Endodermal cell (in vitro differentiated cells): ENCODE data around the gene CHIT1. TPM values are rescaled to one million over a fixed set of nuclear protein-coding genes. Genes with fewer than 3 reads are reported as not detected.

Experiments
- DNase-seq: peaks from one replicate; pipeline ENCODE4 v3.0.0-alpha.2; 2017
- H3K27ac ChIP-seq: 2 replicates; pipeline ENCODE4 v1.5.1; 2013; ENCODE audit warnings: mild to moderate bottlenecking, low read depth, low read length, moderate library complexity
- H3K27me3 ChIP-seq: 2 replicates; pipeline ENCODE4 v1.6.1; 2013; ENCODE audit warnings: mild to moderate bottlenecking, low read length, moderate library complexity; ENCODE audit not compliant: insufficient read depth, control insufficient read depth, poor library complexity, severe bottlenecking
- H3K36me3 ChIP-seq: 2 replicates; pipeline ENCODE4 v1.7.0; 2013; ENCODE audit warnings: mild to moderate bottlenecking, low read length, moderate library complexity; ENCODE audit not compliant: control insufficient read depth, insufficient read depth
- H3K4me1 ChIP-seq: one replicate; pipeline ENCODE4 v1.7.0; 2013; ENCODE audit warnings: low read length; ENCODE audit not compliant: control insufficient read depth, insufficient read depth
- H3K4me3 ChIP-seq: 2 replicates; pipeline ENCODE4 v1.5.1; 2013; ENCODE audit warnings: mild to moderate bottlenecking, low read length, moderate library complexity
- H3K9ac ChIP-seq: 2 replicates; pipeline ENCODE4 v1.6.1; 2013; ENCODE audit warnings: mild to moderate bottlenecking, low read length, moderate library complexity; ENCODE audit not compliant: poor library complexity, severe bottlenecking; ENCODE audit errors: extremely low read depth
- H3K9me3 ChIP-seq: 2 replicates; pipeline ENCODE4 v1.6.1; 2013; ENCODE audit warnings: mild to moderate bottlenecking, low read length, moderate library complexity; ENCODE audit not compliant: control insufficient read depth
- H3K27ac Mint-ChIP-seq: 2 replicates; pipeline ENCODE4 v1.8.0; 2020; ENCODE audit warnings: mixed read lengths
- H3K27me3 Mint-ChIP-seq: 2 replicates; pipeline ENCODE4 v1.8.0; 2021; ENCODE audit warnings: mild to moderate bottlenecking, mixed read lengths; ENCODE audit not compliant: insufficient read depth
- H3K36me3 Mint-ChIP-seq: 2 replicates; pipeline ENCODE4 v1.8.0; 2020; ENCODE audit warnings: low read depth, mixed read lengths
- H3K4me1 Mint-ChIP-seq: 2 replicates; pipeline ENCODE4 v1.8.0; 2020; ENCODE audit warnings: mixed read lengths
- H3K4me3 Mint-ChIP-seq: 2 replicates; pipeline ENCODE4 v1.8.0; 2020; ENCODE audit warnings: mild to moderate bottlenecking, moderate library complexity, mixed read lengths
- H3K9me3 Mint-ChIP-seq: 2 replicates; pipeline ENCODE4 v1.8.0; 2020; ENCODE audit warnings: mild to moderate bottlenecking, mixed read lengths
- WGBS, 2 experiments: methylation state at CpG; one replicate each; pipeline versions ENCODE4 v1.1.5 to v1.1.7; 2013; ENCODE audit warnings: missing lambda C conversion rate in 2 of 2, mixed read lengths in 1 of 2; ENCODE audit not compliant: insufficient coverage in 1 of 2, insufficient read length in 1 of 2; 5-methylcytosine and 5-hydroxymethylcytosine counted together
- total RNA-seq, 2 donors: library from RNA; stranded (reverse); fragmentation: NEBNext Ultra II Directional in 1 of 2; extraction: Animal tissue kit (Norgen Biotek cat#: 25700) in 1 of 2; gene quantifications; 2 replicates in 1 of 2; 3 replicates in 1 of 2; pipeline ENCODE4 v1.2.1, GENCODE V29; 2021
- TF ChIP-seq, protein P1 (sequence below): fragments of 200-600 bp; sonication (generic); conservative IDR thresholded peaks from 2 replicates; pipeline ENCODE4 v1.5.0; 2021; ENCODE audit warnings: antibody characterized with exemption, mild to moderate bottlenecking

The CHIT1 gene
- total RNA-seq, 2 donors from 2014 or later = 0.07 TPM; not detected in 1

DNA sequence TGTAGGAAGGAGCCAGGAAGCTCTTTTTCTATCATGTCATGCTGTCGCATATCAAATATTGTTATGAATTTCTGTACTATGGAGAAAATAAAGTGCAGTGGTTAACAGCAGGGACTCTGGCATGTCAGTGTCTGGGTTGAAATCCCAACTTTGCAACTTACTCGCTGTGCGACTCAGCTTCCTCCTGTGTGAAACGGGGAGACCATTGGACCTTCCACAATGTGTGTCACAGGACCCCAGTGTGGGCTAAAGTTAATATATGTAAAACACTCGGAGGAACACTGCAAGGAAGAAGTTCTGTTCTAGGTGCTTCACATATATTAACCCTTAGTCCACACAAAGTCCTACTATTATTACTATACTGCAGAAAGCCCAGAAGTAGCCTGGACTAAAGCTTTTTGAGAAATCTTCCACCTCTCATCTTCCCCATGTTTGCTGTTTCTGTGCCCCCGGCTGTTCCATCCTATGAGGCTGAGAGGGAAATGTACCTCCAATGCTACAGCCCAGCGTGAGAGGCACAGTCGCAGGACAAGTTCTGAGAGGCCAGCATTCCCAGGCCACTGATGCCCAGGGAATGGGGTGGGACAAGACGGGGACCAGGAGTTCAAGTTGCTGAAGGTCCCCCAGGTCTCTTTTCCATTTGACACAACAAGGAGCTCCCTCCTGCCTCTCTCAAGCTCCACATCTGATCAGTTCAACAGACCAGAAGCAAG, 1.9 kb downstream of the CHIT1 start:
- Mint-ChIP-seq H3K9me3 (peaks cover 2% of the 10 kb centered on the region), H3K4me3 (no peak overlapping the region), H3K4me1 (no peaks in the 10 kb centered on the region), H3K36me3 (no peaks in the 10 kb centered on the region), H3K27ac (no peak overlapping the region), H3K27me3 (peaks cover 38% of the 10 kb centered on the region)
- no peak overlapping the region for H3K4me3 ChIP-seq
- H3K9me3 ChIP-seq = no peaks in the 10 kb centered on the region
- no peaks in the 10 kb centered on the region for H3K4me1 ChIP-seq
- peaks cover 29% of the 10 kb centered on the region for H3K27me3 ChIP-seq
- 94% methylated on average over 8 to 9 of the region's 9 CpGs for WGBS, 2 experiments
- no peak overlapping the region for H3K9ac ChIP-seq
- no peak for DNase-seq
- no peak overlapping the region for H3K27ac ChIP-seq
- H3K36me3 ChIP-seq = no peaks in the 10 kb centered on the region
- TF ChIP-seq, protein P1, sequence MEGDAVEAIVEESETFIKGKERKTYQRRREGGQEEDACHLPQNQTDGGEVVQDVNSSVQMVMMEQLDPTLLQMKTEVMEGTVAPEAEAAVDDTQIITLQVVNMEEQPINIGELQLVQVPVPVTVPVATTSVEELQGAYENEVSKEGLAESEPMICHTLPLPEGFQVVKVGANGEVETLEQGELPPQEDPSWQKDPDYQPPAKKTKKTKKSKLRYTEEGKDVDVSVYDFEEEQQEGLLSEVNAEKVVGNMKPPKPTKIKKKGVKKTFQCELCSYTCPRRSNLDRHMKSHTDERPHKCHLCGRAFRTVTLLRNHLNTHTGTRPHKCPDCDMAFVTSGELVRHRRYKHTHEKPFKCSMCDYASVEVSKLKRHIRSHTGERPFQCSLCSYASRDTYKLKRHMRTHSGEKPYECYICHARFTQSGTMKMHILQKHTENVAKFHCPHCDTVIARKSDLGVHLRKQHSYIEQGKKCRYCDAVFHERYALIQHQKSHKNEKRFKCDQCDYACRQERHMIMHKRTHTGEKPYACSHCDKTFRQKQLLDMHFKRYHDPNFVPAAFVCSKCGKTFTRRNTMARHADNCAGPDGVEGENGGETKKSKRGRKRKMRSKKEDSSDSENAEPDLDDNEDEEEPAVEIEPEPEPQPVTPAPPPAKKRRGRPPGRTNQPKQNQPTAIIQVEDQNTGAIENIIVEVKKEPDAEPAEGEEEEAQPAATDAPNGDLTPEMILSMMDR = no peak

DNA sequence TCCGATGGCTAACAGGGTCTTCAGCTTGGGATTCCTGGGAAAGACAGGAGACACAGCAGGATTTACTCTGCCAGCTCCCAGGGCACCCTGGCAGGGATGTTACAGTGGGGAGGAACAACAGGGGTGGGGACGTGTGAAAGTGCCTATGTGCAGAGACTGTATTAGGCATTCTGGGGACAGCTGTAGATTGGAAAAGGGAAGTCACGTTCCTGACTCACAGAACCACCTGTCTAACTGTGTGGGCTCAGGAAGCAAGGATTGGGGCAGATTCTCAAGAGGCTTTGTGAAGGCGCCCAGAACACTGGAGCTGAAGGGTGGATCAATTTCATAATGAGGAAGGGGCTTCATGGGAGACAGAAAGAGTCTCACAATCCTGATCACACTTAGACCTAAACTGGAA, 4.4 kb downstream of the CHIT1 start:
- no peak for DNase-seq
- WGBS, 2 experiments = 81 to 92% methylated on average over 2 to 4 of the region's 4 CpGs
- Mint-ChIP-seq H3K36me3 (no peaks in the 10 kb centered on the region), H3K9me3 (no peaks in the 10 kb centered on the region), H3K4me3 (no peak overlapping the region), H3K27me3 (peaks cover 29% of the 10 kb centered on the region), H3K27ac (no peak overlapping the region), H3K4me1 (no peaks in the 10 kb centered on the region)
- TF ChIP-seq, protein P1 = no peak
- Histone ChIP-seq H3K4me3 (no peak overlapping the region), H3K9ac (no peak overlapping the region), H3K4me1 (no peaks in the 10 kb centered on the region), H3K27ac (no peak overlapping the region), H3K36me3 (no peaks in the 10 kb centered on the region), H3K27me3 (peaks cover 23% of the 10 kb centered on the region), H3K9me3 (no peaks in the 10 kb centered on the region)

DNA sequence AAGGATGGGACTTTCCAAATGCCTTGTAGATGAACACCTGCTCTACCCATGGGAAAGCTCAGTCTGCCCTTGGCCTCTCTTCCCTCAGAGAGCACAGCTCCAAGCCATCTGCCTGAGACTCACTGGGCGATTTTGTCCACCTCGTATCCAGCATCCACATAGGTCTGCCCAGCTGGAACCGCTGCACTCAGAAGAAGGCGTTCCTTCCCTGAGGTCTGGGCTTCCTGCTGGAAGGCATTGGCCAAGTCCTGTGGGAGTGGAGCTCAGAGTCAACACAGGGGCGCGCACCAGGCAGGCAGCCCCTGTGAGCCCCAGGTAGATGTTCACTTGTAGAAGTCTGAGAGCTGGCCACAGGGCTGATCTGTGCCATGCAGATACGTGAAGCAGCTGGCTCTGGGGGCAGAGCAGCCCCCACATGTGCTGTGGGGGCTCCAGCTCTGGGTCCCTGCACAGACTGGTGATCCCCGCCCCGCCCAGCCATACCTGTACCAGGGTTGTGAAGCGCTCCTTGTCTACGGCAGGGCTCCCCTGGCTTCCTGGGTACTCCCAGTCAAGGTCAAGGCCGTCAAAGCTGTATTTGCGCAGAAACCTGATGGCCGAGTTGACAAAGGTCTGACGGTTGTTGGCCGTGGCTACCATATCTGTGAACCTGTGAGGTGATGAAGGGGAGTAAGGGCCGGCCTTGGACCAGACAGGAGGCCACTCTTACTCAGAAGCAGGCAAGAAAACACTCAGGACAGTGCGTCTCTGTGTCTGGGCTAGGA, 6.3 kb downstream of the CHIT1 start:
- Histone ChIP-seq H3K27ac (no peak overlapping the region), H3K9ac (no peak overlapping the region), H3K36me3 (no peaks in the 10 kb centered on the region), H3K27me3 (peaks cover 15% of the 10 kb centered on the region), H3K4me3 (no peak overlapping the region), H3K4me1 (no peaks in the 10 kb centered on the region), H3K9me3 (no peaks in the 10 kb centered on the region)
- no peak for DNase-seq
- Mint-ChIP-seq H3K4me3 (no peak overlapping the region), H3K4me1 (no peaks in the 10 kb centered on the region), H3K9me3 (no peaks in the 10 kb centered on the region), H3K36me3 (no peaks in the 10 kb centered on the region), H3K27ac (no peak overlapping the region), H3K27me3 (peaks cover 28% of the 10 kb centered on the region)
- WGBS, 2 experiments = 94% methylated on average over 12 to 18 of the region's 18 CpGs
- TF ChIP-seq, protein P1 = no peak
